ENCODE data around the gene SHISA5. TPM values are rescaled to one million over a fixed set of nuclear protein-coding genes. Genes with fewer than 3 reads are reported as not detected.
"Not testable (repeated sequence)": the region's sequence is repeated elsewhere in the genome, so short reads cannot be mapped to it uniquely, and the experiment has no call there.

The SHISA5 gene
- total RNA-seq, 1 experiment from 2014 or later: 159 TPM

- H3K36me3 ChIP-seq (ENCODE audit: low read depth, low read length): no peaks in the 10 kb centered on the region
- TF ChIP-seq EZH2 (IDR thresholded peaks at IDR 0.05; ENCODE audit: low read length, unreplicated experiment): no peak
- TF ChIP-seq EZH2phosphoT487 (IDR thresholded peaks at IDR 0.05; ENCODE audit: borderline replicate concordance, low read length): no peak
- no peak for TF ChIP-seq CTCF (conservative IDR thresholded peaks at IDR 0.05; ENCODE audit: low read depth, low read length)
- intact Hi-C loops (cut with micrococcal nuclease): no loop called here
- H3K4me3 ChIP-seq (ENCODE audit: low read length): no peak overlapping the region
- H3K27ac ChIP-seq (ENCODE audit: low read length): no peak overlapping the region
- CTCF ChIA-PET: no interaction called here
- H3K27me3 ChIP-seq (ENCODE audit: low read length): no peaks in the 10 kb centered on the region
- H2AFZ ChIP-seq (ENCODE audit: low read length): no peak overlapping the region
- H3K4me2 ChIP-seq (ENCODE audit: low read length): no peak overlapping the region
- no TSS peak for BruUV-seq (replicated peaks)
- H3K9ac ChIP-seq (ENCODE audit: low read length): no peak overlapping the region
- peaks cover 13% of the 10 kb centered on the region for H3K79me2 ChIP-seq (ENCODE audit: low read length)
- POLR2A ChIA-PET (ENCODE audit: unreplicated experiment): no interaction called here
- ATAC-seq: no peak
- H4K20me1 ChIP-seq (ENCODE audit: low read length): no peaks in the 10 kb centered on the region
- H3K9me2 ChIP-seq (replicated peaks; ENCODE audit: low read length): no peaks in the 10 kb centered on the region
- DNase-seq: no peak
- no peaks in the 10 kb centered on the region for H3K9me3 ChIP-seq (ENCODE audit: low read length)
- H3K4me1 ChIP-seq (ENCODE audit: insufficient read depth, low read length): peaks cover 20% of the 10 kb centered on the region
- peaks cover 6% of the 10 kb centered on the region for H3F3A ChIP-seq (ENCODE audit: low read length, unreplicated experiment)
Measured at GRCh38 chr3:48476426-48477053, 27.4 kb downstream of the SHISA5 start.

- no peak for TF ChIP-seq CTCF (conservative IDR thresholded peaks at IDR 0.05; ENCODE audit: low read depth, low read length)
- no peak for TF ChIP-seq EZH2phosphoT487 (IDR thresholded peaks at IDR 0.05; ENCODE audit: borderline replicate concordance, low read length)
- no peak for TF ChIP-seq EZH2 (IDR thresholded peaks at IDR 0.05; ENCODE audit: low read length, unreplicated experiment)
- ChIA-PET CTCF (no interaction called here), POLR2A (ENCODE audit: unreplicated experiment) (no interaction called here)
- no peak overlapping the region for H3K4me3 ChIP-seq (ENCODE audit: low read length)
- H3K4me1 ChIP-seq (ENCODE audit: insufficient read depth, low read length): peaks cover 20% of the 10 kb centered on the region
- intact Hi-C loops (cut with micrococcal nuclease): no loop called here
- no TSS peak for BruUV-seq (replicated peaks)
- H3F3A ChIP-seq (ENCODE audit: low read length, unreplicated experiment): peaks cover 6% of the 10 kb centered on the region
- no peak overlapping the region for H3K9ac ChIP-seq (ENCODE audit: low read length)
- H3K36me3 ChIP-seq (ENCODE audit: low read depth, low read length): no peaks in the 10 kb centered on the region
- DNase-seq (no peak), ATAC-seq (no peak)
- no peaks in the 10 kb centered on the region for H3K27me3 ChIP-seq (ENCODE audit: low read length)
- H3K9me2 ChIP-seq (replicated peaks; ENCODE audit: low read length): no peaks in the 10 kb centered on the region
- H3K4me2 ChIP-seq (ENCODE audit: low read length): no peak overlapping the region
- peaks cover 27% of the 10 kb centered on the region for H3K79me2 ChIP-seq (ENCODE audit: low read length)
- no peak overlapping the region for H3K27ac ChIP-seq (ENCODE audit: low read length)
- H4K20me1 ChIP-seq (ENCODE audit: low read length): no peaks in the 10 kb centered on the region
- H3K9me3 ChIP-seq (ENCODE audit: low read length): no peaks in the 10 kb centered on the region
- H2AFZ ChIP-seq (ENCODE audit: low read length): no peak overlapping the region
Measured at GRCh38 chr3:48475188-48475587, 28.8 kb downstream of the SHISA5 start.

- intact Hi-C loops (cut with micrococcal nuclease): no loop called here
- H3K9me3 ChIP-seq (ENCODE audit: low read length): no peaks in the 10 kb centered on the region
- no TSS peak for BruUV-seq (replicated peaks)
- no peaks in the 10 kb centered on the region for H3K27me3 ChIP-seq (ENCODE audit: low read length)
- H3K27ac ChIP-seq (ENCODE audit: low read length): no peak overlapping the region
- ChIA-PET POLR2A (ENCODE audit: unreplicated experiment) (no interaction called here), CTCF (no interaction called here)
- no peaks in the 10 kb centered on the region for H3K9me2 ChIP-seq (replicated peaks; ENCODE audit: low read length)
- H3F3A ChIP-seq (ENCODE audit: low read length, unreplicated experiment): peaks cover 6% of the 10 kb centered on the region
- no peak overlapping the region for H3K4me3 ChIP-seq (ENCODE audit: low read length)
- DNase-seq (no peak), ATAC-seq (no peak)
- H3K79me2 ChIP-seq (ENCODE audit: low read length): peaks cover 33% of the 10 kb centered on the region
- no peaks in the 10 kb centered on the region for H3K36me3 ChIP-seq (ENCODE audit: low read depth, low read length)
- H2AFZ ChIP-seq (ENCODE audit: low read length): no peak overlapping the region
- no peak overlapping the region for H3K9ac ChIP-seq (ENCODE audit: low read length)
- H3K4me2 ChIP-seq (ENCODE audit: low read length): no peak overlapping the region
- H3K4me1 ChIP-seq (ENCODE audit: insufficient read depth, low read length): peaks cover 20% of the 10 kb centered on the region
- no peak for TF ChIP-seq CTCF (conservative IDR thresholded peaks at IDR 0.05; ENCODE audit: low read depth, low read length)
- H4K20me1 ChIP-seq (ENCODE audit: low read length): no peaks in the 10 kb centered on the region
Measured at GRCh38 chr3:48474619-48475018, 29.4 kb downstream of the SHISA5 start.

- peaks cover 20% of the 10 kb centered on the region for H3K4me1 ChIP-seq (ENCODE audit: insufficient read depth, low read length)
- H3K27ac ChIP-seq (ENCODE audit: low read length); H3K4me2 ChIP-seq (ENCODE audit: low read length); H3F3A ChIP-seq (ENCODE audit: low read length, unreplicated experiment); POLR2A ChIA-PET (ENCODE audit: unreplicated experiment); BruUV-seq (replicated peaks); H2AFZ ChIP-seq (ENCODE audit: low read length); ATAC-seq; H3K9me3 ChIP-seq (ENCODE audit: low read length); H3K36me3 ChIP-seq (ENCODE audit: low read depth, low read length); H3K9ac ChIP-seq (ENCODE audit: low read length); H3K9me2 ChIP-seq (replicated peaks; ENCODE audit: low read length); DNase-seq; H3K4me3 ChIP-seq (ENCODE audit: low read length); intact Hi-C loops (cut with micrococcal nuclease); H4K20me1 ChIP-seq (ENCODE audit: low read length); CTCF ChIA-PET; H3K27me3 ChIP-seq (ENCODE audit: low read length): not testable (repeated sequence)
- H3K79me2 ChIP-seq (ENCODE audit: low read length): peaks cover 39% of the 10 kb centered on the region
Measured at GRCh38 chr3:48474031-48474430, 29.9 kb downstream of the SHISA5 start.

Measured in PC-3 (cell line).